ENCODE results near the gene FSTL3.
A peak's percentile ranks its signal among the peaks of the same experiment; 100 is the strongest.

DNA sequence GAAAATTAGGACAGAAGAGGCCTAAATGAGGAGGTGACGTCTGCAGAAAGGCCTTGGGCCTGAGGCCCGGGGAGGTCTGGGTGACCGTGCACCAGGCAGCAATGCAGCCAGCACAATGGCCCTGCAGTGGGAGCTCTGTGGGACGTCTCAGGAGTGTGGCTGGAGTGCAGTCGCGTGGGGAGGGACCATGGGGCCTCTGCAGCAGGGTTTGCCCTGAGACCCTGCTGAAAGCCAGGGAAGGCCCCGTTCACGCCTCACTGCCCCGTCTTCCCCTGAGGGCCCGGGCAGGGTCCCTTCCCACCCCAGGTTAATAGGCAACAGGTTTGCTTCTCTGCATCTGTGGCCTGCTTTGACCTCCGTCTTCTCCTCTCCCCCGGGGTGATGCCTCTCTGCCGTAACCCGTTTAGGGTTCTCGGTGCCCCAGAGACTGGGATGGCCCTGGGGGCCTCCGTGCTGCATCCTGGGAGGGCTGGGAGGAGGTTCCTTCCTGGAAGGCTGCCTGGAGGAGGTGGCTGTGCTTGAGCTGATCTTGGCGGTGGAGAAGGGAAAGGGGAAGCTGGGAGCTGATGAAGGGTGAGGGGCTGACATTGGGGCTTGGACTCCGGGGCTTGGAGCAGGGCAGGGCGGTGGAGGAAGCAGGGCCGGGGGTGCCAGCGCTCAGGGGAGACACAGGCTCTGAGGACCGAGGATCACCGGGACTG is 42.2 kb downstream of the FSTL3 start:
- TF ChIP-seq, protein P1, sequence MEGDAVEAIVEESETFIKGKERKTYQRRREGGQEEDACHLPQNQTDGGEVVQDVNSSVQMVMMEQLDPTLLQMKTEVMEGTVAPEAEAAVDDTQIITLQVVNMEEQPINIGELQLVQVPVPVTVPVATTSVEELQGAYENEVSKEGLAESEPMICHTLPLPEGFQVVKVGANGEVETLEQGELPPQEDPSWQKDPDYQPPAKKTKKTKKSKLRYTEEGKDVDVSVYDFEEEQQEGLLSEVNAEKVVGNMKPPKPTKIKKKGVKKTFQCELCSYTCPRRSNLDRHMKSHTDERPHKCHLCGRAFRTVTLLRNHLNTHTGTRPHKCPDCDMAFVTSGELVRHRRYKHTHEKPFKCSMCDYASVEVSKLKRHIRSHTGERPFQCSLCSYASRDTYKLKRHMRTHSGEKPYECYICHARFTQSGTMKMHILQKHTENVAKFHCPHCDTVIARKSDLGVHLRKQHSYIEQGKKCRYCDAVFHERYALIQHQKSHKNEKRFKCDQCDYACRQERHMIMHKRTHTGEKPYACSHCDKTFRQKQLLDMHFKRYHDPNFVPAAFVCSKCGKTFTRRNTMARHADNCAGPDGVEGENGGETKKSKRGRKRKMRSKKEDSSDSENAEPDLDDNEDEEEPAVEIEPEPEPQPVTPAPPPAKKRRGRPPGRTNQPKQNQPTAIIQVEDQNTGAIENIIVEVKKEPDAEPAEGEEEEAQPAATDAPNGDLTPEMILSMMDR (IDR thresholded peaks at IDR 0.05) = no peak
- peak in 1 of 2 donors; percentile 37 for TF ChIP-seq POLR2A (IDR thresholded peaks at IDR 0.05)
